Measurements from ENCODE around the gene CXCL14. TPM values are rescaled to one million over a fixed set of nuclear protein-coding genes. Genes with fewer than 3 reads are reported as not detected.

Gene CXCL14
- polyA plus RNA-seq, 1 of the 3 experiments (the other 2 are of a cell fraction), result 0.05 TPM

GRCh38 chr5:135600971-135601381 lies 22.2 kb upstream of the CXCL14 start:
- POLR2A ChIA-PET, result no interaction called here

GRCh38 chr5:135600152-135600570 lies 21.4 kb upstream of the CXCL14 start:
- CTCF ChIA-PET, result no interaction called here

More at GRCh38 chr5:135600971-135601381, 22.2 kb upstream of the CXCL14 start:
- no peaks in the 10 kb centered on the region; a peak in 1 of 4 replicates for H3K4me1 ChIP-seq (ENCODE audit: control insufficient read depth in 1 of 2, insufficient read depth in 2 of 2, low read depth in 1 of 2, low read length in 1 of 2)
- H2AFZ ChIP-seq (ENCODE audit: low read depth), result no peak overlapping the region
- DNase-seq, result no peak
- no peak for TF ChIP-seq SIN3A (IDR thresholded peaks at IDR 0.05; ENCODE audit: borderline replicate concordance, low read depth, low read length)
- TF ChIP-seq MAX (IDR thresholded peaks at IDR 0.05; ENCODE audit: low read depth), result no peak
- no peak for TF ChIP-seq FOXM1 (IDR thresholded peaks at IDR 0.05; ENCODE audit: low read depth)
- no peak for TF ChIP-seq SMC3 (IDR thresholded peaks at IDR 0.05; ENCODE audit: low read depth, low read length)
- H3F3A ChIP-seq (replicated peaks; ENCODE audit: insufficient read depth), result no peaks in the 10 kb centered on the region
- no peak overlapping the region for H3K4me3 ChIP-seq (ENCODE audit: low read depth in 2 of 2, low read length in 1 of 2)
- H3K36me3 ChIP-seq (replicated peaks in 1 of 2; ENCODE audit: control insufficient read depth in 1 of 2, insufficient read depth in 2 of 2, low read length in 1 of 2), result no peaks in the 10 kb centered on the region
- H3K9me2 ChIP-seq, result no peaks in the 10 kb centered on the region
- no peak overlapping the region for H3K4me2 ChIP-seq
- H3K27ac ChIP-seq (ENCODE audit: low read depth in 2 of 2, low read length in 1 of 2), result no peak overlapping the region
- no peaks in the 10 kb centered on the region for H3K9me3 ChIP-seq
- H3K79me2 ChIP-seq (ENCODE audit: insufficient read depth), result no peaks in the 10 kb centered on the region
- H3K27me3 ChIP-seq (ENCODE audit: insufficient read depth), result no peaks in the 10 kb centered on the region; the same call in 1 of the 2 replicates
- CTCF ChIA-PET, result no interaction called here
- H4K20me1 ChIP-seq (ENCODE audit: insufficient read depth), result no peaks in the 10 kb centered on the region
- no peak overlapping the region for H3K9ac ChIP-seq
- WGBS (ENCODE audit: low lambda C conversion rate), result 52% methylated on average over 6 of the region's 6 CpGs

More at GRCh38 chr5:135600152-135600570, 21.4 kb upstream of the CXCL14 start:
- no peaks in the 10 kb centered on the region for H3K36me3 ChIP-seq (replicated peaks in 1 of 2; ENCODE audit: control insufficient read depth in 1 of 2, insufficient read depth in 2 of 2, low read length in 1 of 2)
- no peak for DNase-seq
- 11% methylated on average over 5 of the region's 5 CpGs for WGBS (ENCODE audit: low lambda C conversion rate)
- H3K9me2 ChIP-seq, result no peaks in the 10 kb centered on the region
- no peak overlapping the region for H3K4me3 ChIP-seq (ENCODE audit: low read depth in 2 of 2, low read length in 1 of 2)
- H3K4me2 ChIP-seq, result no peak overlapping the region
- H2AFZ ChIP-seq (ENCODE audit: low read depth), result no peak overlapping the region
- no peaks in the 10 kb centered on the region for H4K20me1 ChIP-seq (ENCODE audit: insufficient read depth)
- no peaks in the 10 kb centered on the region for H3F3A ChIP-seq (replicated peaks; ENCODE audit: insufficient read depth)
- H3K4me1 ChIP-seq (ENCODE audit: control insufficient read depth in 1 of 2, insufficient read depth in 2 of 2, low read depth in 1 of 2, low read length in 1 of 2), result no peaks in the 10 kb centered on the region; a peak in 1 of 4 replicates
- H3K27ac ChIP-seq (ENCODE audit: low read depth in 2 of 2, low read length in 1 of 2), result no peak overlapping the region
- no peaks in the 10 kb centered on the region for H3K79me2 ChIP-seq (ENCODE audit: insufficient read depth)
- no peaks in the 10 kb centered on the region; the same call in 1 of the 2 replicates for H3K27me3 ChIP-seq (ENCODE audit: insufficient read depth)
- POLR2A ChIA-PET, result no interaction called here
- no peak overlapping the region for H3K9ac ChIP-seq
- no peak for TF ChIP-seq EP300 (IDR thresholded peaks at IDR 0.05; ENCODE audit: borderline replicate concordance in 1 of 2, low read depth in 1 of 2, low read length in 1 of 2)
- no peak for TF ChIP-seq USF1 (IDR thresholded peaks at IDR 0.05; ENCODE audit: borderline replicate concordance, low read depth)
- TF ChIP-seq EZH2phosphoT487 (IDR thresholded peaks at IDR 0.05; ENCODE audit: borderline replicate concordance, low read depth), result no peak
- no peak for TF ChIP-seq RFX5 (IDR thresholded peaks at IDR 0.05; ENCODE audit: low read length)
- no peak for TF ChIP-seq RAD21 (IDR thresholded peaks at IDR 0.05; ENCODE audit: low read length)
- no peak for TF ChIP-seq POLR2AphosphoS5 (IDR thresholded peaks at IDR 0.05; ENCODE audit: low read depth, low read length)
- no peak for TF ChIP-seq ELF1 (IDR thresholded peaks at IDR 0.05)
- no peak for TF ChIP-seq JUND (IDR thresholded peaks at IDR 0.05)
- no peak for TF ChIP-seq GABPA (IDR thresholded peaks at IDR 0.05; ENCODE audit: low read depth)
- TF ChIP-seq TAF1 (IDR thresholded peaks at IDR 0.05; ENCODE audit: borderline replicate concordance, low read depth, low read length), result no peak
- TF ChIP-seq SMC3 (IDR thresholded peaks at IDR 0.05; ENCODE audit: low read depth, low read length), result no peak
- H3K9me3 ChIP-seq, result no peaks in the 10 kb centered on the region
